ELR (cell line): Measurements from ENCODE around the gene SRSF10.
"Not testable (repeated sequence)": the region's sequence is repeated elsewhere in the genome, so short reads cannot be mapped to it uniquely, and the experiment has no call there.

ENCODE experiments used
- DNase-seq: peaks from one replicate; pipeline ENCODE4 v3.0.0-alpha.2; 2015; ENCODE audit warnings: low read depth

The SRSF10 gene

GRCh38 chr1:23979881-23980727 lies at the start of gene SRSF10:
Gene SRSF10 (minus strand): TSS chr1:23980327. CDS start chr1:23980255, 72 bp downstream.
- DNase-seq: peak; percentile 98

- peak; percentile 57 for DNase-seq
Measured at GRCh38 chr1:24027838-24028468, 47.8 kb upstream of the SRSF10 start.

- peak; percentile 90 for DNase-seq
Measured at GRCh38 chr1:24022581-24023361, 42.6 kb upstream of the SRSF10 start.

- DNase-seq: no peak
Measured at GRCh38 chr1:24021403-24022266, 41.5 kb upstream of the SRSF10 start.

GRCh38 chr1:24020470-24020869 lies 40.3 kb upstream of the SRSF10 start:
- no peak for DNase-seq

GRCh38 chr1:24020025-24020424 lies 39.9 kb upstream of the SRSF10 start:
- DNase-seq: peak; percentile 13

- DNase-seq: peak; percentile 97
Measured at GRCh38 chr1:24018611-24019580, 38.8 kb upstream of the SRSF10 start.

GRCh38 chr1:24015221-24016210 lies 35.4 kb upstream of the SRSF10 start:
- DNase-seq: no peak

GRCh38 chr1:24012878-24013277 lies 32.8 kb upstream of the SRSF10 start:
- DNase-seq: not testable (repeated sequence)

- DNase-seq: no peak
Measured at GRCh38 chr1:24010650-24011049, 30.5 kb upstream of the SRSF10 start.

GRCh38 chr1:24009406-24009805 lies 29.3 kb upstream of the SRSF10 start:
- DNase-seq: peak; percentile 81

- not testable (repeated sequence) for DNase-seq
Measured at GRCh38 chr1:24008574-24009184, 28.6 kb upstream of the SRSF10 start.

GRCh38 chr1:24007079-24007478 lies 27.0 kb upstream of the SRSF10 start:
- DNase-seq: no peak

- DNase-seq: no peak
Measured at GRCh38 chr1:24005163-24005562, 25.0 kb upstream of the SRSF10 start.

- DNase-seq: no peak
Measured at GRCh38 chr1:24004132-24004531, 24.0 kb upstream of the SRSF10 start.

- DNase-seq: peak; percentile 47
Measured at GRCh38 chr1:24003331-24003972, 23.3 kb upstream of the SRSF10 start.

- no peak for DNase-seq
Measured at GRCh38 chr1:24002695-24003094, 22.6 kb upstream of the SRSF10 start.

GRCh38 chr1:23999156-23999671 lies 19.1 kb upstream of the SRSF10 start:
- DNase-seq: no peak
